ENCODE data around the gene PRKACA. TPM values are rescaled to one million over a fixed set of nuclear protein-coding genes. Genes with fewer than 3 reads are reported as not detected.

Gene PRKACA
- total RNA-seq, 1 donor from 2014 or later = 103 TPM

DNA sequence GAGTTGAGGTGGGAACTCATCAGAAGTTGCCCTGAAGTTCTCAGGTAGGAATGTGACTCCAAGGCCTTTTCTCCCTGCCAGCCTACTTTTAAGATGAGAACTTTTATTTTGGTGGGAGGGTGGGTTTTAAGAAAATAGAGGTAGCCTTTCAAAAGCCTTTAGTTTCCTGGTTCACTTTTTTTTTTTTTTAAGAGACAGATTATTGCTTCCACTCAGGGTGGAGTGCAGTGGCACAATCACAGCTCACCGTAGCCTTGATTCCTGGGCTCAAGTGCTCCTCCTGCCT, 34.9 kb downstream of the PRKACA start:
- Mint-ChIP-seq H3K27me3 (ENCODE audit: low read depth) (peaks cover 4% of the 10 kb centered on the region), H3K36me3 (ENCODE audit: low read depth) (no peaks in the 10 kb centered on the region), H3K4me1 (peaks cover 22% of the 10 kb centered on the region), H3K9me3 (no peaks in the 10 kb centered on the region), H3K27ac (ENCODE audit: unreplicated experiment) (no peak overlapping the region), H3K4me3 (peak overlapping the region; percentile 94)
- TF ChIP-seq, protein P1, sequence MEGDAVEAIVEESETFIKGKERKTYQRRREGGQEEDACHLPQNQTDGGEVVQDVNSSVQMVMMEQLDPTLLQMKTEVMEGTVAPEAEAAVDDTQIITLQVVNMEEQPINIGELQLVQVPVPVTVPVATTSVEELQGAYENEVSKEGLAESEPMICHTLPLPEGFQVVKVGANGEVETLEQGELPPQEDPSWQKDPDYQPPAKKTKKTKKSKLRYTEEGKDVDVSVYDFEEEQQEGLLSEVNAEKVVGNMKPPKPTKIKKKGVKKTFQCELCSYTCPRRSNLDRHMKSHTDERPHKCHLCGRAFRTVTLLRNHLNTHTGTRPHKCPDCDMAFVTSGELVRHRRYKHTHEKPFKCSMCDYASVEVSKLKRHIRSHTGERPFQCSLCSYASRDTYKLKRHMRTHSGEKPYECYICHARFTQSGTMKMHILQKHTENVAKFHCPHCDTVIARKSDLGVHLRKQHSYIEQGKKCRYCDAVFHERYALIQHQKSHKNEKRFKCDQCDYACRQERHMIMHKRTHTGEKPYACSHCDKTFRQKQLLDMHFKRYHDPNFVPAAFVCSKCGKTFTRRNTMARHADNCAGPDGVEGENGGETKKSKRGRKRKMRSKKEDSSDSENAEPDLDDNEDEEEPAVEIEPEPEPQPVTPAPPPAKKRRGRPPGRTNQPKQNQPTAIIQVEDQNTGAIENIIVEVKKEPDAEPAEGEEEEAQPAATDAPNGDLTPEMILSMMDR (conservative IDR thresholded peaks at IDR 0.05) = no peak
- no peak for DNase-seq (ENCODE audit: low read depth, low spot score)

DNA sequence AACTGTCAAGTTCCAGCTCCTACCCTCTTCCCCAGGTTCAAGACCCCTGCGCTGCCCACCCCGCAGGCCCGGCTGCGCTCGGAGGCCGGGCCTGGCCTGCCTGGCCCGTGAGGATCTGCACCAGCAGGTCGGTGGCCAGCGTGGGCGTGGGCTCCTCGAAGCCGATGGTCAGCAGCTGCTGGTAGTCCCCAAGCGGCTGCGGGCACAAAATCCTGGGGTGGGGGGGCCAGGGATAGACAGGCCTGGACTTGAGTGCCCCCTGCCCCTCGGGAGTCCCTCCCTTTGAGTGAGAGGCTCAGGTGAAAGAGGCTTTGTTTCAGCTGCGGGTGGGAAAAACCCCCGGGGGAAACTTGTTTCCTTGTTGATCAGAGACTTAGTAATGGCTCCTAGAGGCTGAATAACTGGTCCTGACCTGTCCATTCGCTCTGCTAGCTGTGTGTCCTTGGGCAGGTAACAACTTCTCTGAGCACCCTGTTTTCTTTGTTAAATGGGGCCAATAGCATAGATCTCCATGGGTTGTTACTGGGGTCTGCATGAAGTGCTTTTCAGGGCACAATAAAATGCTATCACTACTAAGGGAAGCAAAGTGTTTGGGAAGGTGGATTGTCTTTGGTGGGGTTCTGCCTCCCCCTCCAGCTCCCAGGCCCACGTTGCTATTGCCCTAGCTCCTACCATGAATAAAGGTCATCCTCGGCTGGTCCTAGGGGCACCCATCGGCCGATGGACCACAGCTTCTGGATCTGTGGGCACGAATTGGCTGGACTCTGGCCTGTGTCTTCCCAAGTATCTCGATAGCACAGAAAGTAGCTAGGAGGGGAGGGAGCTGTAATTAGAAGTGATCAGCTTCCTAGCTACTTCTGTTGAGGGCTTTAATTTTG, 35.5 kb downstream of the PRKACA start:
- peak overlapping the region; percentile 98 for H3K27ac Mint-ChIP-seq (ENCODE audit: unreplicated experiment)
- DNase-seq (ENCODE audit: low read depth, low spot score) = no peak

DNA sequence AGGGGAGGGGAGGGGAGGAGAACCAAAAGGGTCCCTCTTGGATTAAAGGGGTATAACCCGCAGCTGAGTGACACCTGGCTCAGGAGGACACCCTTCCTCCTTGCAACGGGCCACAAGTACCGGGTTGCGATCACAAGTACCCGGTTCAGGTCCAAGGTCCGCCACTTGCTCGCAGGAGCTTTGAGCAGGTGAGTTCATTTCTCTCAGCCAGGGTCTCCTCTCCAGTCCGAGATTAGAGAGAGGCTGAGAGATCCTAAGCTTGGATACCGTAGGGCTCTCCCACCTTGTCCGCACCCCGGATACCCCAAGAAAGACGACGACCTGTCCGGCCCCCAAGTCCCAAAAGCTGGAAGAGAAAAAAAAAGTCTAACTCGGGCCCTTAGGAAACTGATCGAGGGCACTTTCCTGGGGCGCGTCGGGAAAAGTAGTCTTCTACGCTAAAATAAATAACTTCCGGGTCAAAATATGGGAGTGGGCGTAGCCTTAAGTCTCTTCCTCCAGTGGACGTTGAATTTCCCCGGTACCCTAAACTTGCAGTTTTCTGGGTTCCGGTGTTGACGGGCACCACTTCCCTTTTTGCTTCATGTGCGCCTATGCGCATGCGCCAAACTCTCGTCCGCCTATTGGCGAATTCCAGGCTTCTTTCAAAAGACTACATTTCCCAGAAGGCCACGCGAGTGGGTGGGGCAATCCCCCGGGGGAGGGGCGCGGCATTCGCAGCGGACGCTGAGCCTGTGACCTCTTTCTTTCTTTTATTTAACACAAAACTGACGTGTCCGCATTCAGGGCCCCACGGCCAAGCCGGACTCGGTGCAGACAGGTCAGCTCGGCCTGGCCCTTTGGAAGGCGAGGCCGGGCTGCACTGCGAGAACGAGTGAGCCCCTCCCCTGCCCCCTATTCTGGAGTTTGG, 36.4 kb downstream of the PRKACA start:
- Mint-ChIP-seq H3K27ac (ENCODE audit: unreplicated experiment) (peak overlapping the region; percentile 98), H3K36me3 (ENCODE audit: low read depth) (no peaks in the 10 kb centered on the region), H3K9me3 (no peaks in the 10 kb centered on the region), H3K27me3 (ENCODE audit: low read depth) (peaks cover 4% of the 10 kb centered on the region), H3K4me1 (peaks cover 22% of the 10 kb centered on the region), H3K4me3 (peak overlapping the region; percentile 94)
- TF ChIP-seq, protein P1 (conservative IDR thresholded peaks at IDR 0.05) = no peak
- peak; percentile 100 for DNase-seq (ENCODE audit: low read depth, low spot score)

More for the DNA sequence above, 35.5 kb downstream of the PRKACA start:
- Mint-ChIP-seq H3K27me3 (ENCODE audit: low read depth) (peaks cover 4% of the 10 kb centered on the region), H3K9me3 (no peaks in the 10 kb centered on the region), H3K4me3 (peak overlapping the region; percentile 94), H3K36me3 (ENCODE audit: low read depth) (no peaks in the 10 kb centered on the region), H3K4me1 (peaks cover 22% of the 10 kb centered on the region)
- TF ChIP-seq, protein P1 (conservative IDR thresholded peaks at IDR 0.05) = no peak

DNA sequence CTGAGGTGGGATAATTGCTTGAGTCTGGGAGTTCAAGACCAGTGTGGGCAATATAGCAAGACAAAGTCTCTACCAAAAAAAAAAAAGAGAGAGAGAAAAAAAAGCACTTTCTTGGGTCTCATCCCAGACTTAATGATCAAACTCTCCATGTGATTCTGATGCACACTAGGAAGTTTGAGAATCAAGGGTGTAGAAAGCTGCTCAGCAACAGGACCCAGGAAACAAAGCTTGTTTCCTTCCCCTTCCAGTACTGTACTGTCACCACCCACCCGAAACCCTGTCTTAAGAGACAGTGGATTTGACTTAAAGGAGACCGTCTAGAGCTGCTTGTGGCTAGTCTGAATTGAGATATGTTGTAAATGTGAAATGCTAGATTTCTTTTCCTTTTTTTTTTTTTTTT, 39.2 kb downstream of the PRKACA start:
- no peak for DNase-seq (ENCODE audit: low read depth, low spot score)
- Mint-ChIP-seq H3K27me3 (ENCODE audit: low read depth) (peaks cover 23% of the 10 kb centered on the region), H3K4me3 (peak overlapping the region; percentile 44), H3K9me3 (no peaks in the 10 kb centered on the region), H3K27ac (ENCODE audit: unreplicated experiment) (no peak overlapping the region), H3K4me1 (peaks cover 36% of the 10 kb centered on the region), H3K36me3 (ENCODE audit: low read depth) (no peaks in the 10 kb centered on the region)
- TF ChIP-seq, protein P1 (conservative IDR thresholded peaks at IDR 0.05) = no peak

DNA sequence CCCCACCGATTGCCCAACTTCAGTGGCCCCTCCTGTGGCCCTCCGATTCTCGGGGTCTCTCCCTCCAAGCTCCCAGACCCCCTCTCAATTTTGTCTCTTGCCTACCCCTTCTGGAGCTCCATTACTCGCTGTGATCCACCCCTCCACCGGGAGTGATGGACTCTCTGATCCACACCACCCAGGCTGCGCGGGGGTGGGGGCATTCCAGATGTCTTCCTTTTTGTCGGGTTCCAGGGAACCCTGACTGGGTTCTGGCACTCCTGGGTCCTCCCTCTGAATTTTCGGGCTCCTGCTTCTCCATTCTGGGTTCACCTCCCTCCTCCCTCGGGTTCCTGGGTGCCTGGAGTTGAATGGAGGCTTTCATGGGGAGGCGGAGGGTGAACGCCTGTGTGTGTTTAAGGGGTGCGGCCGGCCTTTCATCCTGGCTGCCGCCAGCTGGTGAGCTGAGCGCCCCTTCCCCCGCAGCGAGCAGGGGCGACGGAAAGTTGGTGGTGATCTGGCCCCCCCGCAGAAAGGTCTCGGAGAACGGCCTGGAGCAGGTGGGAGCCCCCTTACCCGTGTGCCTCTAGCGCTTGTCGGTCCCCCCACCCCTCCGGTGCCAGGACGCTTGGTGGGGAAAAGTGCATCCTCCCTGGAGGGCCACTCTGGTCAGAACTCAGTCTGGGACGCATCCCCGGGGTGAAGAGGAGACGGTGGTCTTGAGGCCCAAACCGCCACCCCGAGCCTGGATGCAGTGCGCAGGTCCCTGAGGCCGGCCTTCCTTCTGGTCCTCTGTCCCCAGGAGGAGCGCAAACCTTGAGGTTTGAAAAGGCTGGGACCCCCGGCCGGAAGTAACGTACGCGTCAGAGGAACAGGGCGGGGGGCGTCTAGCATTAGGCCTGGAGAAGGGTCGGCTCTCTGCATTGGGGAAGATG, 43.4 kb downstream of the PRKACA start:
- Mint-ChIP-seq H3K27ac (ENCODE audit: unreplicated experiment) (no peak overlapping the region), H3K4me3 (peak overlapping the region; percentile 88), H3K36me3 (ENCODE audit: low read depth) (no peaks in the 10 kb centered on the region), H3K4me1 (peaks cover 14% of the 10 kb centered on the region), H3K9me3 (no peaks in the 10 kb centered on the region), H3K27me3 (ENCODE audit: low read depth) (peaks cover 25% of the 10 kb centered on the region)
- no peak for DNase-seq (ENCODE audit: low read depth, low spot score)
- TF ChIP-seq, protein P1 (conservative IDR thresholded peaks at IDR 0.05) = no peak
